Measurements from ENCODE around the gene TFDP1.

Gene TFDP1

GRCh38 chr13:113604186-113604585 lies 19.6 kb downstream of the TFDP1 start:
- no peak for DNase-seq
- H3K27me3 ChIP-seq (replicated peaks; ENCODE audit: control insufficient read depth, insufficient read depth, low read length, poor library complexity, severe bottlenecking) = no peaks in the 10 kb centered on the region
- H3K4me3 ChIP-seq (ENCODE audit: insufficient read depth, low read depth, low read length, poor library complexity, severe bottlenecking) = no peak overlapping the region
- no peaks in the 10 kb centered on the region for H3K9me3 ChIP-seq (ENCODE audit: control insufficient read depth, low read length)
- H3K27ac ChIP-seq (ENCODE audit: insufficient read depth, low read length, poor library complexity, severe bottlenecking) = no peak overlapping the region
- H3K36me3 ChIP-seq (ENCODE audit: control insufficient read depth, insufficient read depth, low read length) = no peaks in the 10 kb centered on the region
- no peaks in the 10 kb centered on the region for H3K4me1 ChIP-seq (ENCODE audit: control insufficient read depth, insufficient read depth, low read length, poor library complexity, severe bottlenecking)

GRCh38 chr13:113605461-113605860 lies 20.9 kb downstream of the TFDP1 start:
- Histone ChIP-seq H3K36me3 (ENCODE audit: control insufficient read depth, insufficient read depth, low read length) (no peaks in the 10 kb centered on the region), H3K9me3 (ENCODE audit: control insufficient read depth, low read length) (no peaks in the 10 kb centered on the region), H3K27ac (ENCODE audit: insufficient read depth, low read length, poor library complexity, severe bottlenecking) (no peak overlapping the region), H3K27me3 (replicated peaks; ENCODE audit: control insufficient read depth, insufficient read depth, low read length, poor library complexity, severe bottlenecking) (no peaks in the 10 kb centered on the region), H3K4me3 (ENCODE audit: insufficient read depth, low read depth, low read length, poor library complexity, severe bottlenecking) (no peak overlapping the region), H3K4me1 (ENCODE audit: control insufficient read depth, insufficient read depth, low read length, poor library complexity, severe bottlenecking) (no peaks in the 10 kb centered on the region)
- no peak for DNase-seq

- H3K4me3 ChIP-seq (ENCODE audit: insufficient read depth, low read depth, low read length, poor library complexity, severe bottlenecking) = no peak overlapping the region
- no peak for DNase-seq
- no peaks in the 10 kb centered on the region for H3K4me1 ChIP-seq (ENCODE audit: control insufficient read depth, insufficient read depth, low read length, poor library complexity, severe bottlenecking)
- H3K27ac ChIP-seq (ENCODE audit: insufficient read depth, low read length, poor library complexity, severe bottlenecking) = no peak overlapping the region
- H3K36me3 ChIP-seq (ENCODE audit: control insufficient read depth, insufficient read depth, low read length) = peaks cover under 1% of the 10 kb centered on the region
- H3K27me3 ChIP-seq (replicated peaks; ENCODE audit: control insufficient read depth, insufficient read depth, low read length, poor library complexity, severe bottlenecking) = no peaks in the 10 kb centered on the region
- no peaks in the 10 kb centered on the region for H3K9me3 ChIP-seq (ENCODE audit: control insufficient read depth, low read length)
Measured at GRCh38 chr13:113605866-113606438, 21.4 kb downstream of the TFDP1 start.

- no peaks in the 10 kb centered on the region for H3K4me1 ChIP-seq (ENCODE audit: control insufficient read depth, insufficient read depth, low read length, poor library complexity, severe bottlenecking)
- no peak overlapping the region for H3K4me3 ChIP-seq (ENCODE audit: insufficient read depth, low read depth, low read length, poor library complexity, severe bottlenecking)
- no peaks in the 10 kb centered on the region for H3K27me3 ChIP-seq (replicated peaks; ENCODE audit: control insufficient read depth, insufficient read depth, low read length, poor library complexity, severe bottlenecking)
- no peak for DNase-seq
- H3K27ac ChIP-seq (ENCODE audit: insufficient read depth, low read length, poor library complexity, severe bottlenecking) = no peak overlapping the region
- H3K9me3 ChIP-seq (ENCODE audit: control insufficient read depth, low read length) = no peaks in the 10 kb centered on the region
- peaks cover 9% of the 10 kb centered on the region for H3K36me3 ChIP-seq (ENCODE audit: control insufficient read depth, insufficient read depth, low read length)
Measured at GRCh38 chr13:113607056-113607888, 22.7 kb downstream of the TFDP1 start.

- no peak for DNase-seq
- no peak overlapping the region for H3K4me3 ChIP-seq (ENCODE audit: insufficient read depth, low read depth, low read length, poor library complexity, severe bottlenecking)
- H3K27ac ChIP-seq (ENCODE audit: insufficient read depth, low read length, poor library complexity, severe bottlenecking) = no peak overlapping the region
- H3K4me1 ChIP-seq (ENCODE audit: control insufficient read depth, insufficient read depth, low read length, poor library complexity, severe bottlenecking) = no peaks in the 10 kb centered on the region
- H3K27me3 ChIP-seq (replicated peaks; ENCODE audit: control insufficient read depth, insufficient read depth, low read length, poor library complexity, severe bottlenecking) = no peaks in the 10 kb centered on the region
- H3K36me3 ChIP-seq (ENCODE audit: control insufficient read depth, insufficient read depth, low read length) = peaks cover 10% of the 10 kb centered on the region
- no peaks in the 10 kb centered on the region for H3K9me3 ChIP-seq (ENCODE audit: control insufficient read depth, low read length)
Measured at GRCh38 chr13:113607889-113608635, 23.5 kb downstream of the TFDP1 start.

GRCh38 chr13:113608967-113609533 lies 24.5 kb downstream of the TFDP1 start:
- no peak overlapping the region for H3K4me3 ChIP-seq (ENCODE audit: insufficient read depth, low read depth, low read length, poor library complexity, severe bottlenecking)
- peaks cover 10% of the 10 kb centered on the region for H3K36me3 ChIP-seq (ENCODE audit: control insufficient read depth, insufficient read depth, low read length)
- H3K9me3 ChIP-seq (ENCODE audit: control insufficient read depth, low read length) = no peaks in the 10 kb centered on the region
- no peaks in the 10 kb centered on the region for H3K27me3 ChIP-seq (replicated peaks; ENCODE audit: control insufficient read depth, insufficient read depth, low read length, poor library complexity, severe bottlenecking)
- no peak for DNase-seq
- no peak overlapping the region for H3K27ac ChIP-seq (ENCODE audit: insufficient read depth, low read length, poor library complexity, severe bottlenecking)
- no peaks in the 10 kb centered on the region for H3K4me1 ChIP-seq (ENCODE audit: control insufficient read depth, insufficient read depth, low read length, poor library complexity, severe bottlenecking)

- no peak for DNase-seq
- Histone ChIP-seq H3K9me3 (ENCODE audit: control insufficient read depth, low read length) (no peaks in the 10 kb centered on the region), H3K4me1 (ENCODE audit: control insufficient read depth, insufficient read depth, low read length, poor library complexity, severe bottlenecking) (no peaks in the 10 kb centered on the region), H3K27me3 (replicated peaks; ENCODE audit: control insufficient read depth, insufficient read depth, low read length, poor library complexity, severe bottlenecking) (no peaks in the 10 kb centered on the region), H3K27ac (ENCODE audit: insufficient read depth, low read length, poor library complexity, severe bottlenecking) (no peak overlapping the region), H3K4me3 (ENCODE audit: insufficient read depth, low read depth, low read length, poor library complexity, severe bottlenecking) (no peak overlapping the region), H3K36me3 (ENCODE audit: control insufficient read depth, insufficient read depth, low read length) (peaks cover 10% of the 10 kb centered on the region)
Measured at GRCh38 chr13:113609616-113610015, 25.1 kb downstream of the TFDP1 start.

GRCh38 chr13:113610266-113610665 lies 25.7 kb downstream of the TFDP1 start:
- no peak for DNase-seq
- H3K36me3 ChIP-seq (ENCODE audit: control insufficient read depth, insufficient read depth, low read length) = peaks cover 10% of the 10 kb centered on the region
- no peaks in the 10 kb centered on the region for H3K4me1 ChIP-seq (ENCODE audit: control insufficient read depth, insufficient read depth, low read length, poor library complexity, severe bottlenecking)
- H3K27me3 ChIP-seq (replicated peaks; ENCODE audit: control insufficient read depth, insufficient read depth, low read length, poor library complexity, severe bottlenecking) = no peaks in the 10 kb centered on the region
- no peak overlapping the region for H3K27ac ChIP-seq (ENCODE audit: insufficient read depth, low read length, poor library complexity, severe bottlenecking)
- H3K9me3 ChIP-seq (ENCODE audit: control insufficient read depth, low read length) = no peaks in the 10 kb centered on the region
- no peak overlapping the region for H3K4me3 ChIP-seq (ENCODE audit: insufficient read depth, low read depth, low read length, poor library complexity, severe bottlenecking)

- Histone ChIP-seq H3K36me3 (ENCODE audit: control insufficient read depth, insufficient read depth, low read length) (peaks cover 10% of the 10 kb centered on the region), H3K27me3 (replicated peaks; ENCODE audit: control insufficient read depth, insufficient read depth, low read length, poor library complexity, severe bottlenecking) (no peaks in the 10 kb centered on the region), H3K9me3 (ENCODE audit: control insufficient read depth, low read length) (no peaks in the 10 kb centered on the region), H3K4me3 (ENCODE audit: insufficient read depth, low read depth, low read length, poor library complexity, severe bottlenecking) (no peak overlapping the region), H3K27ac (ENCODE audit: insufficient read depth, low read length, poor library complexity, severe bottlenecking) (no peak overlapping the region), H3K4me1 (ENCODE audit: control insufficient read depth, insufficient read depth, low read length, poor library complexity, severe bottlenecking) (no peaks in the 10 kb centered on the region)
- DNase-seq = no peak
Measured at GRCh38 chr13:113611996-113612395, 27.4 kb downstream of the TFDP1 start.
